ENCODE data around the gene SLC25A45.

Gene SLC25A45

GRCh38 chr11:65404638-65405339 lies 22.3 kb upstream of the SLC25A45 start:
- no peak for DNase-seq (ENCODE audit: low read depth in 1 of 2, low spot score in 1 of 2)

- no peak for DNase-seq (ENCODE audit: low read depth in 1 of 2, low spot score in 1 of 2)
These were observed 21.8 kb upstream of the SLC25A45 start for GRCh38 chr11:65404210-65404609.

GRCh38 chr11:65403607-65404121 lies 21.2 kb upstream of the SLC25A45 start:
- DNase-seq (ENCODE audit: low read depth in 1 of 2, low spot score in 1 of 2), result no peak

- DNase-seq (ENCODE audit: low read depth in 1 of 2, low spot score in 1 of 2), result no peak
These were observed 20.3 kb upstream of the SLC25A45 start for GRCh38 chr11:65402790-65403189.

GRCh38 chr11:65401803-65402248 lies 19.4 kb upstream of the SLC25A45 start:
- DNase-seq (ENCODE audit: low read depth in 1 of 2, low spot score in 1 of 2), result no peak

GRCh38 chr11:65401073-65401802 lies 18.8 kb upstream of the SLC25A45 start:
- no peak for DNase-seq (ENCODE audit: low read depth in 1 of 2, low spot score in 1 of 2)

- no peak for DNase-seq (ENCODE audit: low read depth in 1 of 2, low spot score in 1 of 2)
These were observed 18.0 kb upstream of the SLC25A45 start for GRCh38 chr11:65400307-65401072.

GRCh38 chr11:65399845-65400244 lies 17.4 kb upstream of the SLC25A45 start:
- DNase-seq (ENCODE audit: low read depth in 1 of 2, low spot score in 1 of 2), result no peak

GRCh38 chr11:65399249-65399648 lies 16.8 kb upstream of the SLC25A45 start:
- DNase-seq (ENCODE audit: low read depth in 1 of 2, low spot score in 1 of 2), result no peak

GRCh38 chr11:65398362-65398910 lies 16.0 kb upstream of the SLC25A45 start:
- DNase-seq (ENCODE audit: low read depth in 1 of 2, low spot score in 1 of 2), result no peak

GRCh38 chr11:65396769-65397745 lies 14.6 kb upstream of the SLC25A45 start:
- no peak for DNase-seq (ENCODE audit: low read depth in 1 of 2, low spot score in 1 of 2)

GRCh38 chr11:65395961-65396530 lies 13.6 kb upstream of the SLC25A45 start:
- DNase-seq (ENCODE audit: low read depth in 1 of 2, low spot score in 1 of 2), result no peak

GRCh38 chr11:65394125-65394536 lies 11.7 kb upstream of the SLC25A45 start:
- no peak for DNase-seq (ENCODE audit: low read depth in 1 of 2, low spot score in 1 of 2)

- no peak for DNase-seq (ENCODE audit: low read depth in 1 of 2, low spot score in 1 of 2)
These were observed 11.2 kb upstream of the SLC25A45 start for GRCh38 chr11:65393513-65394079.

- DNase-seq (ENCODE audit: low read depth in 1 of 2, low spot score in 1 of 2), result no peak
These were observed 10.5 kb upstream of the SLC25A45 start for GRCh38 chr11:65392899-65393298.

- DNase-seq (ENCODE audit: low read depth in 1 of 2, low spot score in 1 of 2), result no peak
These were observed 9.9 kb upstream of the SLC25A45 start for GRCh38 chr11:65392186-65392829.

- no peak for DNase-seq (ENCODE audit: low read depth in 1 of 2, low spot score in 1 of 2)
These were observed 8.6 kb upstream of the SLC25A45 start for GRCh38 chr11:65390996-65391395.

GRCh38 chr11:65390099-65390941 lies 7.9 kb upstream of the SLC25A45 start:
- DNase-seq (ENCODE audit: low read depth in 1 of 2, low spot score in 1 of 2), result no peak
